ENCODE results near the gene EPHA3.

Gene EPHA3

GRCh38 chr3:89372456-89372855 lies 265.0 kb downstream of the EPHA3 start:
- no peak for DNase-seq

- DNase-seq, result no peak
Observed at GRCh38 chr3:89373434-89373833, 266.0 kb downstream of the EPHA3 start.

DNA sequence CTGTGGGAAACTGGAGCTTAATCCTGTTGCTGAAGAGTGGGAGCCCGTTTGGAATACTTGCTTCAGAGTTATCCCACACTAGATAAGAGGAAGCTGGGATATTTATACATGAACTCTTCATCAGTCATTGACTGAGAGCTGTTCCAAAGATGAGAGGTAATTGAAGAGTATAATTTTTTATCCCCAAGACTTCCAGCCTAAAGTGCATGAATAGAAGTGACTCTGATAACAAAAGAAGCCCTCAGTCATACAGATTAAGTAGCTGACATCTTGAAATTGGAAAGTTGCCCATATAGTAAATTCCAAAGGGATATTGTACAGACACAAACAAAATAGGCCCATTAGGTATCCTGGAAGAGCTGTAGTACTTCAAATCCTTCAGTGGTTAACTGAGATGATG lies 268.0 kb downstream of the EPHA3 start:
- DNase-seq, result no peak

DNA sequence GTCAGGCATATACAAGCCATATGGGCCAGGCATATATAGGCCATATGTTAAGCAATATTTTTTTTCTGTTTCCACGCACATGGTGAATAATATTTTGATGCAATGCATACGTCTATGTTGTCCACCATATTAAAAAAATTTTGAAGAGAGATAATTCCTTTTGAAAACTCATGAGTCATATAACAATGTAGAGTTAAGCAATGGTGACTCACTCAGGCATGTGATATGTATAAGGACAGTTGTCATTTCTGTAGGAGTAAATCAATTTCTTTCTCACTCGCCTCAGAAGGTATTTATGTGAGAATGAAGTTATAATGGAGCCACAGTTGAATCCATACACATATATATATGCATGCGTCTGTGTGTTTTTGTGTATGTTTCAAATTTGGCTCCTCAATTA lies 272.6 kb downstream of the EPHA3 start:
- DNase-seq, result no peak

GRCh38 chr3:89392991-89393390 lies 285.6 kb downstream of the EPHA3 start:
- DNase-seq, result no peak

DNA sequence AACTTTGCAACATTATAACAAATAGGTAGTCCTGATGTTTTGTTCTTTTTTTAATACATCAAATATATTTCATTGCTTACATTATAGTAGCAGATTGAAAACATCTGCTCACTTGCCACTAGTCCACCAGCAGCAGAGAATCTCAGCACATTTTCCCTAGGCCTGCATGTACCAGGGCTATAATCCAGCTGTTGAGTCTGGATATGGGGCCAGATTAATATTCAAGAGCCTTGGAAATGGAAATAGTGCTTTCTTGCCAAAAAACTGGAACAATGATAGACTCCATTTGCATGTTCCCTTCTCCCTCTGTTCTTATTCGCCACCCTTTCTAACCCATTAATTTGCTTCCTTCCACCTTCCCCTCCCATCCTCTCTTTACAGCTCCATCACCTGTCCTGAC lies 288.0 kb downstream of the EPHA3 start:
- DNase-seq, result no peak

DNA sequence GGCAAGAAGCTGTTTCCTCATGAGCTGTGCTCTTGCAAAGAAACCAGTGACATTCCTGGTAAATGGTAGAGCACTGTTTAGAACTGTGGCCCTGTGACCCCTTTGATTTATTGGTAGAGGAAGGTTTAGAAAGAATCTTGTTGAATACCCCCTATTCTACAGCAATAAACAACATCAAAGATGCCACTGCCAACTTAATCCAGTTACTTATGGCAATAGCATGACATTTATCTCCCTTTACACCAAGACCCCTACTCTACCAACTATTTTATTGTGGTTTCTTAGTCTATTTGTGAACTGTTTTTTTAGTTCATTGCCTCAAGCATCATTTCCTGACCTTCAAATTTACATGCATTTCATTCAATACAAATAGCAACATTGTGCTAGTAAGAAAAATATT lies 288.6 kb downstream of the EPHA3 start:
- no peak for DNase-seq

GRCh38 chr3:89402051-89402450 lies 294.6 kb downstream of the EPHA3 start:
- DNase-seq, result no peak

DNA sequence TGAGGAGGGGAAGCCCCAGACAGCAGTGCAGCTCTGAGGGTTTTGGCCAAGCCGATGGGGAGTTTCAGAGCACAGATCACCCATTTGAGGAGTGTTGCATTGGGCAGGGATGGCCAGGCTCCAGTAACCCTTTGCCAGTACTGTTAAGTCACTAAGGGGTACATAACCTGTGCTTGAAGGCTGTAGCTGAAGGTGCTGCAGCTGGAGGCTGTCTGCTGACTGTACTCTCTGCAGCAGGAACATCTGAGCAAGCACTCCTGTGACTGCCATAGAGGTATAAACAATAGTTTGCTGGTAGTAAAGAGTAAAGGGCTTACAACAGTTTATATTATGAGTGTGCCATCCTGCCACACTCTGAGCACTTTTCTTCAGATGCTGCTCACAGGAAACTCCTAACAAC lies 297.8 kb downstream of the EPHA3 start:
- DNase-seq, result no peak

- no peak for DNase-seq
Observed at GRCh38 chr3:89405593-89405992, 298.2 kb downstream of the EPHA3 start.

- DNase-seq, result no peak
Observed at GRCh38 chr3:89411201-89411600, 303.8 kb downstream of the EPHA3 start.

GRCh38 chr3:89414270-89414669 lies 306.8 kb downstream of the EPHA3 start:
- DNase-seq, result no peak

- DNase-seq, result no peak
Observed at GRCh38 chr3:89419647-89420241, 312.3 kb downstream of the EPHA3 start.

DNA sequence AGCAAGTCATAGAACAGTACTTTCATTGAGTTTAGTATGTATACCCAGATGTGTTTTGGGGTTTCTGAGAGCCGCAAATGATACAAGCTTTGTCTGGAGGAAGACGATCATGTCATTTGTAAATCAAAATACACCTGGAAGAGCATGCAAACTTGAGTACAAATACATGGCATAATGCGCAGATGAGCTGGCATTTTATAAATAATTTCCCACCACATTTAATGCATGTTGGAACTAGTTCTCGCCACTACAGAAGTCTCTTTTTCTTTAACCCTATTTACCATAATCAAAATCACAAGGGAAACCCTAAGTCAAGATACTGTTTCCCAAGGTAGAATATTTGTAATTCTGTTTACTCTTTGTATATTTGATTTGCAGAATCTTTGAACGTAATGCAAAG lies 318.6 kb downstream of the EPHA3 start:
- DNase-seq, result no peak

DNA sequence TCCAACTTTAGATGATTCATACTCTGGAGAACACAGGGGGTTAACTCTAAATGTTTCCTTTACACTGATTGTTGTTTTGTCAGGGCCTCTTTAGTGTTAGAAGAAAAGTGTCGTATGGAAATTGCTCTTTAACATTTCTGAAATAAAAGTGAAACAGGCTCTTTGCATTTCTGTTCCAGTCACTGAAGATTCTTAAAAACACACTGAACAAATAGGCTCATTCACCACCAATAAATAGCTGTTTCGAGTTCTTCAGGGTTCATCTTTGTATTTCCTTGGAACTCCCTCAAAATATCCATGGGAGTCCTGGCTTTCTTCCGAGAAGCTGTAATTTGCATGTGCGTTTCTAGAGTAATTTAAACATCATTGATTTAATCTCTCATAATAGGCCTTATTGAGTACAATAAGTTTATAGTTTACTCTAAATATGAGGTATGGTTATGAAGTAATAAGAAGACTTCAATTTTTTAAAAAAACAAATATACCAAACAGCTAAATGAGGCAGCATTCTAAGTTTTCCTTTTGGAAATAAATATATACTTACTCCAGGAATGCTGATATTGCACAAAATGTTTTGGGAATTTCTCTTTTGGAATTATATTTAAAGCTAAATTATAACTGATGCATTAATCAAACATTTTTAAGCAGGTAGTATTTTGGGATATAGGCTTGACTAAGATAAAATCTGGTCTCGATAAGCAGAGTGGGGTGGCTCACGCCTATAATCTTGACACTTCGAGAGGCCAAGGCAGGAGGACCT lies 327.4 kb downstream of the EPHA3 start:
- DNase-seq, result no peak

DNA sequence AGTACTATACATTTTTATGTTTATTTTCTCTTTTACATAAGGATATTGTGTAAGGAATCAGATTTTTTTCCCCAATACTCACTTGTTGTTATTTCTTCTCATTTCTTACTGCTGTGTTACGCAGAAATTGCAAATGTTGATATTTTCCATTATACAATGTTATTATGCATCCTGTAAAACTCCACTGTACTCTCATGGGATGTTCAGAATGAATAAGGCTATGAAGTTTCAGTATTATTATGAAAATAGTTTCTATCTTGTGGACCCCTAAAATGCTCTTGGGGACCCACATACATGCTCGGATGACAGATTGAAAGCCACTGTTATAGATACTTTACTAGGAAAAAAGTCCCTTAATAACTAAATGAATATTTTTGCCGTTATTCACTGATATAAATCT lies 329.4 kb downstream of the EPHA3 start:
- DNase-seq, result no peak

DNA sequence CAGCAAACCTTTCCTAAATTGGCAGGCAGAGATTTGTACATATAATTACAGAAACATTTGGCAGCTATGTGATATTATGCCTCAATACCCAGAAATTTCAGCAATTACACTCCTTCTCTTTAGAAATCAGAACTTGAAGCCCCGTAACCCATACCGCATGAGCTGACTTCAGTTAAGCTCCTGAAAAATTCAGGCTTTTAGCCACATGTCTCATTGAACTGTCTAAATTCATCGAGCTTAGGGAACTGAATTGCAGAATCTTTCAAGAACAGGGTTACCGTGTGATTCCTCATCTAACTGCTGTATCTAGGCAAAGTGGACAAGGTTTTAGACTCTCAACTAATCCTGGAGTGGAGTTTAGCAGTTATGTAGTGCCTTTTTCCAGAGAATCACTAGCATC lies 333.0 kb downstream of the EPHA3 start:
- no peak for DNase-seq

DNA sequence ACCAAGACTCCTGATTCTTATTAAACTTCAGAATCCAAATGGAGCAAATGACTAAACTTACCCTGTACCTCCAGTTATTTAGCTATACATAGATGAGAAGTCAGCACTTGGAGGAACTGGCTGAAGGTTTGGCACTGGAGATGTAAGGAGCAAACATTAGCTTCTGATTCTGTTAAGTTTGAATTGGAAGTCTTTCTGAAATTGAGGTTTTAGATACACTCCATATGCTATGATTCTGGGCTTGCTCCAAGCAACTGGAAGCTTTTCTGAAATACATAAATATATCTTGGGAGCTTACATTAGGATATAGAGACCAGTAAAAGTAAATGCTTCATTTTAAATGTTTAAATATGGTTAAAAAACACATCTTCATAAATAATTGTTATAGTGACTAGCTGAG lies 333.7 kb downstream of the EPHA3 start:
- DNase-seq, result no peak

- no peak for DNase-seq
Observed at GRCh38 chr3:89446593-89446992, 339.2 kb downstream of the EPHA3 start.

- no peak for DNase-seq
Observed at GRCh38 chr3:89447243-89447642, 339.8 kb downstream of the EPHA3 start.

GRCh38 chr3:89449086-89449485 lies 341.7 kb downstream of the EPHA3 start:
- DNase-seq, result no peak

GRCh38 chr3:89452066-89452465 lies 344.6 kb downstream of the EPHA3 start:
- DNase-seq, result no peak

GRCh38 chr3:89455240-89455639 lies 347.8 kb downstream of the EPHA3 start:
- DNase-seq, result no peak

DNA sequence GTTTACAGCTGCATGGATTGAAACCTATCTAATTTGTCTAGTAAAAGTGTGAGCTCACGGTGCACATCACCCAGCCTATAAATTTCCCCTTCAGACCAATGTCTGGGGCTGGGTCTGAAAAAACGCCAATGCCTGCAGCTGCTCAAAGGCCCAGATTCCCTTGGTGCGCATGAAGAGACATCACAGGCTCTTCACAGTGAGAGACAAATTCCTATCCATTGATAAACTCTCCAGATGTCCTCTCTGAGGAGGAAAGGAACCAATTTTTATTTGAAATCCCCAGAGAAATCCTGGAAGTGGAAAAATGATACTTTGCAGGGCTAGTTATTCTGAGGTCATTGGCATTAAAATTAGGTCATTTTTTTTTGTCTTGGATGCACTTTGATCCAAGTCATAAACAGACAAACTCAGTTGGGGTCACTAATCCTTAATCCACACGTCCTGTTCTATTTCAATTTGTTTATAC lies 360.5 kb downstream of the EPHA3 start:
- DNase-seq, result no peak

GRCh38 chr3:89472101-89472500 lies 364.7 kb downstream of the EPHA3 start:
- no peak for DNase-seq
